ENCODE measurements around the gene KCND2.
A peak's percentile ranks its signal among the peaks of the same experiment; 100 is the strongest.

KCND2 gene

GRCh38 chr7:120254845-120255244 lies 18.1 kb upstream of the KCND2 start:
- TF ChIP-seq, protein P1, sequence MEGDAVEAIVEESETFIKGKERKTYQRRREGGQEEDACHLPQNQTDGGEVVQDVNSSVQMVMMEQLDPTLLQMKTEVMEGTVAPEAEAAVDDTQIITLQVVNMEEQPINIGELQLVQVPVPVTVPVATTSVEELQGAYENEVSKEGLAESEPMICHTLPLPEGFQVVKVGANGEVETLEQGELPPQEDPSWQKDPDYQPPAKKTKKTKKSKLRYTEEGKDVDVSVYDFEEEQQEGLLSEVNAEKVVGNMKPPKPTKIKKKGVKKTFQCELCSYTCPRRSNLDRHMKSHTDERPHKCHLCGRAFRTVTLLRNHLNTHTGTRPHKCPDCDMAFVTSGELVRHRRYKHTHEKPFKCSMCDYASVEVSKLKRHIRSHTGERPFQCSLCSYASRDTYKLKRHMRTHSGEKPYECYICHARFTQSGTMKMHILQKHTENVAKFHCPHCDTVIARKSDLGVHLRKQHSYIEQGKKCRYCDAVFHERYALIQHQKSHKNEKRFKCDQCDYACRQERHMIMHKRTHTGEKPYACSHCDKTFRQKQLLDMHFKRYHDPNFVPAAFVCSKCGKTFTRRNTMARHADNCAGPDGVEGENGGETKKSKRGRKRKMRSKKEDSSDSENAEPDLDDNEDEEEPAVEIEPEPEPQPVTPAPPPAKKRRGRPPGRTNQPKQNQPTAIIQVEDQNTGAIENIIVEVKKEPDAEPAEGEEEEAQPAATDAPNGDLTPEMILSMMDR (conservative IDR thresholded peaks at IDR 0.05; ENCODE audit: low read depth, low read length) = no peak
- DNase-seq (ENCODE audit: low read depth) = no peak
- H3K4me3 ChIP-seq (ENCODE audit: low read depth, low read length) = no peak overlapping the region

GRCh38 chr7:120256344-120257070 lies 16.5 kb upstream of the KCND2 start:
- no peak for DNase-seq (ENCODE audit: low read depth)
- TF ChIP-seq, protein P1 (conservative IDR thresholded peaks at IDR 0.05; ENCODE audit: low read depth, low read length) = no peak
- no peak overlapping the region for H3K4me3 ChIP-seq (ENCODE audit: low read depth, low read length)

- no peak overlapping the region for H3K4me3 ChIP-seq (ENCODE audit: low read depth, low read length)
- TF ChIP-seq, protein P1 (conservative IDR thresholded peaks at IDR 0.05; ENCODE audit: low read depth, low read length) = no peak
- DNase-seq (ENCODE audit: low read depth) = peak; percentile 28
Measured at GRCh38 chr7:120259386-120259785, 13.6 kb upstream of the KCND2 start.

- no peak overlapping the region for H3K4me3 ChIP-seq (ENCODE audit: low read depth, low read length)
- DNase-seq (ENCODE audit: low read depth) = no peak
- TF ChIP-seq, protein P1 (conservative IDR thresholded peaks at IDR 0.05; ENCODE audit: low read depth, low read length) = no peak
Measured at GRCh38 chr7:120260111-120260510, 12.9 kb upstream of the KCND2 start.

DNA sequence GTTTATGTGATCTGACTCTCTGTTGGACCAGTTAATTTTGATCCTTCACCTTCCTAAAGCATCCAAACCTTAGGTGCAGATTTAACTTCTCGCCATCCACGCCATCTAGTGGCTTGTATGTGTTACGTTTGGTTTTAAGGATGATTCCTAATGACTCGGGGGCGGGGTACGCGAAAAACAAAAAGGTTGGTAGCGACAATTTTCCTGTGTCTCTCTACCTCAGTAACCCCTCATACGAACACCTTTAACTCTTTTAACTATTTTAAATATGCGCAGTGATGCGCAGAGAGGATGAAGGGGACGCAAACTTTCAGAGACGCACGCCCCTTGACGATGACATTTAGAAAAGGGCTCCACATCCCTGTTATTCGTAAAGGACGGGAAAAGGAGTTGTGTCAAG lies 714 bp upstream of the KCND2 start:
- peak overlapping the region; percentile 54 for H3K4me3 ChIP-seq (ENCODE audit: low read depth, low read length)
- TF ChIP-seq, protein P1 (conservative IDR thresholded peaks at IDR 0.05; ENCODE audit: low read depth, low read length) = peak; percentile 79
- DNase-seq (ENCODE audit: low read depth) = peak; percentile 72

GRCh38 chr7:120273476-120273975 lies 551 bp downstream of the KCND2 start:
- peak; percentile 26 for DNase-seq (ENCODE audit: low read depth)
- H3K4me3 ChIP-seq (ENCODE audit: low read depth, low read length) = peak overlapping the region; percentile 54
- TF ChIP-seq, protein P1 (conservative IDR thresholded peaks at IDR 0.05; ENCODE audit: low read depth, low read length) = no peak

- TF ChIP-seq, protein P1 (conservative IDR thresholded peaks at IDR 0.05; ENCODE audit: low read depth, low read length) = no peak
- no peak for DNase-seq (ENCODE audit: low read depth)
- H3K4me3 ChIP-seq (ENCODE audit: low read depth, low read length) = no peak overlapping the region
Measured at GRCh38 chr7:120274482-120274881, 1.5 kb downstream of the KCND2 start.
